HCT116 (cell line): ENCODE measurements around the gene HCFC1. TPM values are rescaled to one million over a fixed set of nuclear protein-coding genes. Genes with fewer than 3 reads are reported as not detected.
A peak's percentile ranks its signal among the peaks of the same experiment; 100 is the strongest.

ENCODE experiments used
- ATAC-seq: fragments of 200-7000 bp; cut with Tn5 transposase; 2 replicates; pipeline ENCODE4 v1.9.1; 2020; ENCODE audit warnings: mild to moderate bottlenecking, moderate library complexity
- BruUV-seq: library from RNA; stranded (reverse); fragments of 400-500 nt; replicated peaks from 2 replicates; lab custom pipeline; 2021; lab: Mats Ljungman, UMichigan
- CTCF ChIA-PET: fragments of 300-600 bp; sonication (Branson Sonifier 250); formaldehyde crosslinking; loops from one replicate; lab custom pipeline; 2021; ENCODE audit warnings: antibody characterized with exemption; lab: Charles Lee
- POLR2A ChIA-PET: fragments of 300-600, 350-600 bp; sonication (Branson Sonifier 250); formaldehyde crosslinking; loops from one replicate; lab custom pipeline; 2021; ENCODE audit warnings: antibody characterized with exemption; lab: Charles Lee
- RAD21 ChIA-PET, 2 experiments: fragments of 300-600 bp; sonication (Branson Sonifier 250); formaldehyde crosslinking; loops; one replicate each; lab custom pipeline; 2023; ENCODE audit warnings: low total read pairs in 2 of 2; ENCODE audit not compliant: uncharacterized antibody in 2 of 2, unreplicated experiment in 2 of 2, low non-redundant PET in 1 of 2; lab: Charles Lee
- DNase-seq: peaks from one replicate; pipeline ENCODE4 v3.0.0-alpha.2; 2010; ENCODE audit warnings: low read depth, low spot score
- H2AFZ ChIP-seq: fragments of 200-600 bp; shearing (Covaris generic), sonication (generic); 2 replicates; pipeline ENCODE4 v1.6.1; 2017; ENCODE audit warnings: low read depth, mixed run types, mixed read lengths, antibody characterized with exemption, low read length; ENCODE audit not compliant: poor library complexity, severe bottlenecking
- H3K27ac ChIP-seq: 2 replicates; pipeline ENCODE4 v1.5.1; 2012; ENCODE audit warnings: low read depth, low read length
- H3K27me3 ChIP-seq: fragments of 200-600 bp; sonication (generic); 2 replicates; pipeline ENCODE4 v1.6.1; 2016; ENCODE audit warnings: mixed run types, low read length, mixed read lengths; ENCODE audit not compliant: insufficient read depth
- H3K36me3 ChIP-seq, 2 experiments: fragments of 200-500 bp in 1 of 2; fragments of 200-600 bp in 1 of 2; sonication (Bioruptor generic) in 1 of 2; sonication (generic) in 1 of 2; 2 replicates each; pipeline versions ENCODE4 v1.5.1 to v1.6.1; 2014 to 2016; ENCODE audit warnings: low read length in 2 of 2, inconsistent platforms in 1 of 2, mixed read lengths in 1 of 2, mixed run types in 1 of 2; ENCODE audit not compliant: insufficient read depth in 2 of 2, control insufficient read depth in 1 of 2
- H3K4me1 ChIP-seq, 2 experiments: fragments of 200-600 bp in 1 of 2; sonication (generic) in 1 of 2; 2 replicates each; pipeline versions ENCODE4 v1.5.1 to v1.6.1; 2012 to 2017; ENCODE audit warnings: low read length in 2 of 2, inconsistent platforms in 1 of 2, mild to moderate bottlenecking in 1 of 2, mixed read lengths in 1 of 2, mixed run types in 1 of 2, moderate library complexity in 1 of 2; ENCODE audit not compliant: insufficient read depth in 2 of 2, control insufficient read depth in 1 of 2
- H3K4me2 ChIP-seq: fragments of 200-600 bp; sonication (generic); 2 replicates; pipeline ENCODE4 v1.6.1; 2017; ENCODE audit warnings: mixed run types, low read length, mixed read lengths
- H3K4me3 ChIP-seq, 2 experiments: fragments of 200-600 bp in 1 of 2; sonication (generic) in 1 of 2; replicated peaks in 1 of 2; 2 replicates each; pipeline ENCODE4 v1.5.1; 2011 to 2016; ENCODE audit warnings: low read length in 2 of 2, control low read depth in 1 of 2, low read depth in 1 of 2, mild to moderate bottlenecking in 1 of 2, mixed read lengths in 1 of 2, mixed run types in 1 of 2
- H3K79me2 ChIP-seq: fragments of 200-600 bp; sonication (generic); 2 replicates; pipeline ENCODE4 v1.6.1; 2017; ENCODE audit warnings: mild to moderate bottlenecking, mixed run types, low read length, moderate library complexity, mixed read lengths; ENCODE audit not compliant: insufficient read depth
- H3K9ac ChIP-seq: fragments of 200-600 bp; sonication (generic); 2 replicates; pipeline ENCODE4 v1.6.1; 2016; ENCODE audit warnings: low read length, mixed read lengths
- H3K9me2 ChIP-seq: fragments of 200-600 bp; sonication (generic), shearing (Covaris generic); 2 replicates; pipeline ENCODE4 v1.6.1; 2017; ENCODE audit warnings: mixed run types, mild to moderate bottlenecking, moderate library complexity; ENCODE audit not compliant: insufficient read depth
- H3K9me3 ChIP-seq, 2 experiments: fragments of 200-500 bp in 1 of 2; fragments of 200-600 bp in 1 of 2; sonication (Bioruptor generic) in 1 of 2; sonication (generic) in 1 of 2; 2 replicates each; pipeline ENCODE4 v1.6.1; 2014 to 2017; ENCODE audit warnings: low read length in 2 of 2, mixed read lengths in 2 of 2, inconsistent platforms in 1 of 2, low read depth in 1 of 2, mild to moderate bottlenecking in 1 of 2, mixed run types in 1 of 2, moderate library complexity in 1 of 2; ENCODE audit not compliant: control insufficient read depth in 1 of 2, insufficient read depth in 1 of 2
- H4K20me1 ChIP-seq: fragments of 200-600 bp; sonication (generic), shearing (Covaris generic); 2 replicates; pipeline ENCODE4 v1.6.1; 2017; ENCODE audit warnings: mixed run types, mild to moderate bottlenecking, moderate library complexity; ENCODE audit not compliant: insufficient read depth
- EZH2phosphoT487 ChIP-seq: fragments of 200-600 bp; IDR thresholded peaks from 2 replicates; pipeline ENCODE4 v1.6.1; 2018; ENCODE audit warnings: antibody characterized with exemption, borderline replicate concordance
- POLR2AphosphoS5 ChIP-seq: IDR thresholded peaks from 2 replicates; pipeline ENCODE4 v1.6.1; 2011; ENCODE audit warnings: mild to moderate bottlenecking, low read depth, low read length, moderate library complexity
- RAD21 ChIP-seq: IDR thresholded peaks from 2 replicates; pipeline ENCODE4 v1.6.1; 2012; ENCODE audit warnings: low read depth, mild to moderate bottlenecking
- SIN3A ChIP-seq: IDR thresholded peaks from 2 replicates; pipeline ENCODE4 v1.6.1; 2012; ENCODE audit warnings: low read depth
- SP1 ChIP-seq: IDR thresholded peaks from 2 replicates; pipeline ENCODE4 v1.6.1; 2012; ENCODE audit warnings: low read depth
- ZFX ChIP-seq: fragments of 450-650 bp; IDR thresholded peaks from 2 replicates; pipeline ENCODE4 v1.6.1; 2017
- ZNF274 ChIP-seq: fragments of 200-500 bp; sonication (Bioruptor generic); IDR thresholded peaks from 2 replicates; pipeline ENCODE4 v1.6.1; 2014; ENCODE audit warnings: mild to moderate bottlenecking, low read depth, low read length, inconsistent platforms
- intact Hi-C: fragments of 100-400 bp; cut with micrococcal nuclease; formaldehyde crosslinking; loops from 2 replicates; pipeline ENCODE4 v1.10.0; 2022
- total RNA-seq: library from RNA; stranded (reverse); gene quantifications from one replicate; pipeline ENCODE4 v1.2.1, GENCODE V29; 2021; ENCODE audit not compliant: unreplicated experiment

The HCFC1 gene
- total RNA-seq, 1 experiment from 2014 or later = 72.8 TPM

DNA sequence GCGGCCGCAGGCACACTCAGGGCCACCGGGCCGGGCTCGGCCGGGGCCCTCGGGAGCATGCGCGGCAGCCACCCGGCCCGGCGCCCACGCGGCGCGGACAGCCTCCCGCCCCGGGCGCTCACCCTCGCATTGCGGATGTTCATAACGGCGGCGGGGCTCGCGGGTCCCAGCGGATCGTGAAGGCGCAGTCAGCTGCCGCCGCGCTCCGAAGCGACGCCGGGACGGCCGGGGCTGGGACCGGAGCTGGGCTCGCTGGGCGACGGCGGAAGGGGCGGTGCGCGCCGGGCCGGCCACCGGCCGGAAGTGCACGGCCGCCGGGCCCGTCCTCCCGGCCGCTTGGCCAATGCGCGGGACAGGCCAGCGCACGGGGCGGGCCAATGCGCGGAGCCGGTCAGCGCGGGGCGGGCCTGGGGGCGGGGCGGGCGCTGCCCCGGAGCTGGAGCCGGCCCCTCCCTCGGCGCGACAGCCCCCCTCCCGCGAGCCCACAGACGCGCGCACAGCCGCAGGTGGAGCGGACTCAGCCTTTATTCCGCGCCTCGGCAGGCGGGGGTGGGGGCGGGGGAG lies 36.8 kb downstream of the HCFC1 start, which contains the start of gene NAA10:
Gene NAA10, minus strand, starts transcription at position 276 of the 564 bp plus-strand sequence. Its CDS starts 133 bp downstream, at position 143.
- ChIA-PET CTCF (interaction anchor here (1.0 kb wide), 1 partner anchor 12 kb away, joined by 6 read pairs; no protein-coding TSS in a partner anchor), POLR2A (interaction anchor here (0.7 to 0.8 kb wide), 2 partner anchors 10 to 12 kb away, joined by 3 read pairs; no protein-coding TSS in a partner anchor), RAD21 (no interaction called here)
- H3K4me1 ChIP-seq = peaks cover 4 to 13% of the 10 kb centered on the region in 2 experiments; a peak in 3 of 4 replicates
- no TSS peak for BruUV-seq
- H3K9me2 ChIP-seq = no peaks in the 10 kb centered on the region
- DNase-seq = no peak
- peaks cover 0 to 5% of the 10 kb centered on the region in 2 experiments; a peak in 2 of 4 replicates for H3K36me3 ChIP-seq
- peaks cover 30% of the 10 kb centered on the region for H3K79me2 ChIP-seq
- H4K20me1 ChIP-seq = no peaks in the 10 kb centered on the region
- peak; percentile 96 for ATAC-seq
- peak within 1 kb of the TSS; percentile 81 for H3K9ac ChIP-seq
- H3K4me3 ChIP-seq = peak within 1 kb of the TSS; percentile 71 to 77
- H3K9me3 ChIP-seq = no peaks in the 10 kb centered on the region
- TF ChIP-seq ZFX (0 out of 2 replicates have a peak, but pooled peaks have one; percentile 30), POLR2AphosphoS5 (peak; percentile 47), RAD21 (no peak), EZH2phosphoT487 (no peak)
- intact Hi-C loops = no loop called here
- peak within 1 kb of the TSS; percentile 80 for H3K4me2 ChIP-seq
- H2AFZ ChIP-seq = no peak within 1 kb of the TSS
- H3K27me3 ChIP-seq = no peaks in the 10 kb centered on the region
- peak within 1 kb of the TSS; percentile 74 for H3K27ac ChIP-seq

DNA sequence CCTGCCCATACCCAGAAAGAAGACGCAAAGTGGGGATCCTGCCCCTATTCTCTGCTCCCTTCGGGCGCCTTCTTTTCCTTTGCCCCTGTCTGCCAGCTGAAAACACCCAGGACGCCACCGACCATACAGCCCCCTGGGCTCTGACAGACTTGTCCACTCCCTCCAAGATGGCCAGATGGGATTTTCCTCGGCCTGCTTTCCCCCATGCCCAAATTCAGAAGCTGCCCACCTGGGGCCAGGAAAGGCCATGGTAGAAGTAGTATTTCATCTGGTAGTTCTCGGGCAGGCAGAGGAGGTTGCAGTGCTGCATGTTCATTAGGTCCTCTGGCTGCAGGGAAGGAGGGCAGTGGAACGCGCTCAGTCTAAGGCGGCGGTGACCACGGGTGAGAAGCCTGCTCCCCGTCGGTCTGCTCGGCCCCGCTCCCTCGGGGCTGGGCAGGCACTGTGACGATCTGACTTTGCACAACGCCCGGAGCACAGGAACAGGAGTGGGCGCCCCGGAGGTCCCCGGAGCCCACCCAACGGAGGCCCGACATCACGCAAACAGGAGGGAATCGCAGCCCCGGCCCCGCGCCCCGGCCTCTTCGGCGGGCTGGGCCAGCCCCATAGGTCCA lies 37.4 kb downstream of the HCFC1 start:
- ChIA-PET RAD21 (no interaction called here), POLR2A (no interaction called here)
- Histone ChIP-seq H3K79me2 (peaks cover 30% of the 10 kb centered on the region), H2AFZ (no peak overlapping the region), H3K4me1 (peaks cover 9 to 19% of the 10 kb centered on the region in 2 experiments), H4K20me1 (no peaks in the 10 kb centered on the region), H3K9me3 (no peaks in the 10 kb centered on the region), H3K27me3 (no peaks in the 10 kb centered on the region), H3K9me2 (no peaks in the 10 kb centered on the region)
- DNase-seq = no peak
- intact Hi-C loops = no loop called here
- peak; percentile 7; the same call in 1 of the 2 replicates for ATAC-seq
- TF ChIP-seq SIN3A (no peak), ZNF274 (no peak), SP1 (no peak), ZFX (peak; percentile 42; the same call in 1 of the 2 replicates)
- TF ChIP-seq, all 23 proteins: peak for 1
- peaks cover 0 to 5% of the 10 kb centered on the region in 2 experiments; a peak in 2 of 4 replicates for H3K36me3 ChIP-seq
- CTCF ChIA-PET = interaction anchor here (1.0 kb wide), 1 partner anchor 13 kb away, joined by 6 read pairs; no protein-coding TSS in a partner anchor
- H3K4me2 ChIP-seq = peak overlapping the region; percentile 79
- H3K4me3 ChIP-seq = peak overlapping the region; percentile 71 to 77
- peak overlapping the region; percentile 74 for H3K27ac ChIP-seq
- TSS peak; percentile 53 for BruUV-seq
- H3K9ac ChIP-seq = peak overlapping the region; percentile 81
